ENCODE measurements around the gene TCP11L2. TPM values are rescaled to one million over a fixed set of nuclear protein-coding genes. Genes with fewer than 3 reads are reported as not detected.
A peak's percentile ranks its signal among the peaks of the same experiment; 100 is the strongest.

Gene TCP11L2
- polyA plus RNA-seq, 1 experiment = 16.8 TPM

GRCh38 chr12:106348411-106348810 lies 45.9 kb downstream of the TCP11L2 start:
- no peak for TF ChIP-seq CTCF (IDR thresholded peaks at IDR 0.05; ENCODE audit: insufficient read depth, low read depth, low read length)
- ChIA-PET POLR2A (no interaction called here), CTCF (interaction anchor here (0.7 to 2.4 kb wide), 3 partner anchors 9 to 126 kb away, joined by 3 to 13 read pairs (median 4); partner anchors contain the start of gene POLR3B)
- DNase-seq (ENCODE audit: low read depth) = no peak
- Histone ChIP-seq H3K4me3 (ENCODE audit: low read depth, low read length) (no peak overlapping the region), H3K36me3 (ENCODE audit: control insufficient read depth, insufficient read depth, low read length) (no peaks in the 10 kb centered on the region), H3K27me3 (ENCODE audit: control insufficient read depth, insufficient read depth, low read length) (no peaks in the 10 kb centered on the region)

GRCh38 chr12:106353175-106353574 lies 50.6 kb downstream of the TCP11L2 start:
- ChIA-PET POLR2A (no interaction called here), CTCF (interaction anchor here (1.3 kb wide), 1 partner anchor 567 kb away, joined by 3 read pairs; no protein-coding TSS in a partner anchor)
- no peaks in the 10 kb centered on the region for H3K27me3 ChIP-seq (ENCODE audit: control insufficient read depth, insufficient read depth, low read length)
- H3K36me3 ChIP-seq (ENCODE audit: control insufficient read depth, insufficient read depth, low read length) = no peaks in the 10 kb centered on the region
- no peak overlapping the region for H3K4me3 ChIP-seq (ENCODE audit: low read depth, low read length)
- DNase-seq (ENCODE audit: low read depth) = no peak
- no peak for TF ChIP-seq CTCF (IDR thresholded peaks at IDR 0.05; ENCODE audit: insufficient read depth, low read depth, low read length)

- ChIA-PET POLR2A (interaction anchor here (0.6 kb wide), 2 partner anchors 51 to 53 kb away, joined by 4 to 5 read pairs; no protein-coding TSS in a partner anchor), CTCF (interaction anchor here (0.6 to 3.4 kb wide), 25 partner anchors 9 to 1991 kb away, joined by 3 to 17 read pairs (median 5); no protein-coding TSS in a partner anchor)
- peak; percentile 94 for TF ChIP-seq CTCF (IDR thresholded peaks at IDR 0.05; ENCODE audit: insufficient read depth, low read depth, low read length)
- no peaks in the 10 kb centered on the region for H3K36me3 ChIP-seq (ENCODE audit: control insufficient read depth, insufficient read depth, low read length)
- no peaks in the 10 kb centered on the region for H3K27me3 ChIP-seq (ENCODE audit: control insufficient read depth, insufficient read depth, low read length)
- peak; percentile 64 for DNase-seq (ENCODE audit: low read depth)
- peak within 1 kb of the TSS; percentile 77 for H3K4me3 ChIP-seq (ENCODE audit: low read depth, low read length)
Observed at GRCh38 chr12:106357549-106358395, 55.2 kb downstream of the TCP11L2 start, which contains the start of gene POLR3B. Gene POLR3B, plus strand, starts transcription at chr12:106357748. Its CDS starts 132 bp downstream, at chr12:106357880.

DNA sequence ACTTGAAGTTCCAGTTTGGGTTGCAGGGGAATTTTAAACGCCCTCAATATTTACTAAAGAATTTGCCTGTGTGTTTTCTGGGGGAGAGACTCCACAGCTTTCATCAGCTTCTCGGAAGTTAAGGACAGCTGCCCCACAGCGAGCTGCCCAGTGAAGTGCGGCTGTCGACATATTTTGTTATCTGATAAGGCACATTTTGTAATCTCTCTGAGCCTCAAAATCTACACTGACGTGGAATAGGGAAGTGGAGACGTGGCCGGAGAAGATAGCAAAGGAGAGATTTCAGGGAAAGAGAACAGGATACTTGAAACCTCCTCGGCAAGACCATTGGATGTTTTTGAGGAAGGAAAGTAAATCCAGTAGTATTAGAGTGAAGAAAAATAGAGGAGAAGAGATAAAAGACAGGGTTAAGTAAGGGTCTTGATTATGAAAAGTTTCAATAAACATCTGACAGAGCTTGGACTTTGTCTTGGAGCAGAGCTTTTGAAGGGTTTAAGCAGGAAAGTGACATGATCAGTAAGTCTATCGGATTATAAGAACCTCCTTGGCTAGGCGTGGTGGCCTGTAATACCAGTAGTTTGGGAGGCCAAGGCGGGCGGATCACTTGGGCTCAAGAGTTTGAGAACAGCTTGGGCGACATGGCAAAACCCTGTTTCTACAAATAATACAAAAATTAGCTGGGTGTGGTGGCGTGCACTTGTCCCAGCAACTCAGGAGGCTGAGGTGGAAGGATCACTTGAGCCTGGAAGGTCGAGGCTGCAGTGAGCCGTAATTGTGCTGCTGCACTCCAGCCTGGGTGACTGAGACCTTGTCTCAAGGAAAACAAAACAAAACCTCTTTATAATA lies 56.1 kb downstream of the TCP11L2 start:
- ChIA-PET CTCF (interaction anchor here (0.9 to 3.4 kb wide), 19 partner anchors 9 to 561 kb away, joined by 3 to 17 read pairs (median 6); no protein-coding TSS in a partner anchor), POLR2A (interaction anchor here (0.6 kb wide), 2 partner anchors 52 to 53 kb away, joined by 4 to 5 read pairs; no protein-coding TSS in a partner anchor)
- DNase-seq (ENCODE audit: low read depth) = peak; percentile 14
- TF ChIP-seq CTCF (IDR thresholded peaks at IDR 0.05; ENCODE audit: insufficient read depth, low read depth, low read length) = no peak
- Histone ChIP-seq H3K36me3 (ENCODE audit: control insufficient read depth, insufficient read depth, low read length) (no peaks in the 10 kb centered on the region), H3K4me3 (ENCODE audit: low read depth, low read length) (peak overlapping the region; percentile 77), H3K27me3 (ENCODE audit: control insufficient read depth, insufficient read depth, low read length) (no peaks in the 10 kb centered on the region)
